DMS153 treated with DMSO at 0.1 percent for 48 hours (cell line): Measurements from ENCODE around the gene SF3B6.
A peak's percentile ranks its signal among the peaks of the same experiment; 100 is the strongest.
"Not testable (repeated sequence)": the region's sequence is repeated elsewhere in the genome, so short reads cannot be mapped to it uniquely, and the experiment has no call there.

ENCODE experiments used
- DNase-seq: peaks from one replicate; lab custom pipeline; 2025; ENCODE audit not compliant: unreplicated experiment; lab: John Stamatoyannopoulos, UW

Gene SF3B6, protein sequence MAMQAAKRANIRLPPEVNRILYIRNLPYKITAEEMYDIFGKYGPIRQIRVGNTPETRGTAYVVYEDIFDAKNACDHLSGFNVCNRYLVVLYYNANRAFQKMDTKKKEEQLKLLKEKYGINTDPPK

DNA sequence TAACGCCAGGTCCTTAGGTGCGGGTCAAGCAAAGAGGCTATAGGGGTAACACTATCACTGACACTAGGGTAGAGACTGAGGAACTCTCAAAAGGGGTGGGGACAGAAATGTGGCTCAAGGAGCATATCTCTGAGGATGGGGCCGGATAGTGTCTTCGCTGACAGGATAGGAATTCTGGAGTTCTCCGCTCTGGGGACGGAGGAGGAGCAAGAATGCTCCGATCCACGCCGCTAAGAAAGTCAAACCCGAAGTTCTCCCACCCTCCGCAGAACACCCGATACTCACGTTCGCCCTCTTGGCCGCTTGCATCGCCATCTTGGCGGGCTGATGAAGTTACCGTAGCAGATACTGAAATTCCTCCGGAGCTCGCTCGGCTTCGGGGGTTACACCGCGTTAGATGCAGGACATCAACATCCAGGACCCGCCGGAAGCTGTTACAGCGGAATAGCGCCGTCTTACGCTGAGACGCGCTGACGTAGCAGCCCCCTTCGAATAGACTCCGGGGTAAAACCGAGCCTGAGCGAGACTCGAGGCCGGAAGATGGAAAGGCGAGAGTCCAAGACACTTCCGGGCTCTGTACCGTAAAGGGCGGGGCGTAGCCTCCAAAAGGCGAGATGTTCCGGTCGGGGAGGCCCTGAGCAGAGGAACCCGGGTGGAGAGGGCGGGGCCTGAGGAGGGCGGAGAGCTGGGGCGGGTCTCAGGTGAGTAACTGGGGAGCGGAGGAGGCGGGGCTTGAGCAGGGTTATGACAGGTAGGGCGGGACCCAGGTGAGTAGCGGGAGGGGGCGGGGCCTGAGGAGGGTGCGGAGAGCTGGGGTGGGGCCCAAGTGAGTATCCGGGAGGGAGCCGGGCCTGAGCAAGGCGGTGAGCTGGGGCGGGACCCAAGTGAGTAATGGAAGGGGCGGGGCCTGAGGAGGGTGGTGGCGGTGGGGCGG is at the start of gene SF3B6:
Gene SF3B6 (minus strand): TSS at position 412 of the 934 bp plus-strand sequence. CDS start 97 bp downstream, at position 315.
- DNase-seq = peak; percentile 98

DNA sequence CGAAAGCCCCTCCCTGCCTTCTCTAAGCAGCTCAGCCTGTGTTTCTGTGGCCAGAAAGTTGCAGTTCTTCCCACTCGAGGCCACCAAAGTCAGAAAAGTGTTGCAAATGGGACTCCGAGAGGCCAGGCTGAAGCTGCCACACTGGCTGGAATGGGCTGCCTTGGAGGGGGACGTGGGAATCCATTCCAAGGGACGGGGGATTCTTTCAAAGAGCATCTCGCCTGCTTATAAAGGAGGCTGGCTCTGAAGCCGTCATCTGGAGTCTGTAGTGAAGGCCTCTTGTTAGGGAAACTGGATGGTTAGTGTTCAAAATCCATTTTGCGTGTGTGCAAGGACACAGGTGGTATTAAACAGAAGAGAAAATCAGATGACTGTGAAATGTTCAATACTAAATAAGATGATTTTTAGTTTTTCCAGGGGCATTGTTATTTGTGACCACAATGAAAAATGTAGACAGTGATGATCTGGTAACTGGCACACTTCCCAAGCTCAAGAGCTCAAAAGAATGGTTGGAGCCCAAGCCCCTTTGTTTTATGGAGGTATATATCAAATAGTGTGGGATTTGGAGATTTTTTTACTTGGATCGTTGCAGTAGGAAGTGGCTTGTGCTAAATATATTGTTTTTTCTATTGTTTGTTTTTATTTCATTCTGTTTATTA is 47.9 kb upstream of the SF3B6 start:
- DNase-seq = peak; percentile 35

DNA sequence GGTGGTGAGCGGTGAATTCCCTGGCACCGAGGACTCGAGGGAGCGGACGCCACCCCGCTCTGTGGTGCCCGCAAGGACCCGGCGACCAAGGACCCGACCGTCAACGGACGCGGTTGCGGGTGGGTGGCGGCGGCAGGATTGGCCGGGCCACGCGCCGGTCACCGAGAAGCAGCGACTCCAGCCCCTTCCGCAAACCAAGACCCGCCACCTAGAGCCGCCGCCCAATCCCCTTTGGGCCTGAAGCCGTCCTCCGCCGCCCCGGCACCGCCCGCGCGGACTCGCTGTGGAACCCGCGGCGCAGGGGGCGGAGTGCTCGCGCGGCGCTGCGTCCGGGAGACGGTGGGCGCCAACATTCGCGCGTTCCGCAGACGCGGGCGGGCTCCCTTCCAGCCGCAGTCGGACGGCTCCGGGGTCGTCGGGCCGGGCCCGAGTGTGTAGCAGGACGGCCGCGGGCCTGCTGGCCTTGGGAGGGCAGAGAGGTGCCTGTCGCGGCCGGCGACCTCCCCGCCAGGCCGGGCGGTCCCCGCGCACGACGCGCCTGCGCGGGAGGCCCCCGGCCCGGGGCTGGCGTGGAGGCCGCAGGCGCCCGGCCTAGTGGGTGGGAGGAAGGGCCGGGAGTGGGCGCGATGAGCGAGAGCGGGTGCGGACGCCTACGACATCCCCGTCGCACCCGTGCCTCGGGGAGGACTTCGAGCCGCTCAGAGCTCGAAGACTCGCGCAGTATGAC is 47.2 kb upstream of the SF3B6 start, which contains the start of the genes FAM228B and PFN4:
Gene FAM228B (plus strand): TSS at position 275 of the 727 bp plus-strand sequence. CDS start 893 bp downstream, outside the sequence.
Gene PFN4 (minus strand): TSS at position 140 of the 727 bp plus-strand sequence. CDS start 799 bp downstream, outside the sequence.
- peak; percentile 56 for DNase-seq

DNA sequence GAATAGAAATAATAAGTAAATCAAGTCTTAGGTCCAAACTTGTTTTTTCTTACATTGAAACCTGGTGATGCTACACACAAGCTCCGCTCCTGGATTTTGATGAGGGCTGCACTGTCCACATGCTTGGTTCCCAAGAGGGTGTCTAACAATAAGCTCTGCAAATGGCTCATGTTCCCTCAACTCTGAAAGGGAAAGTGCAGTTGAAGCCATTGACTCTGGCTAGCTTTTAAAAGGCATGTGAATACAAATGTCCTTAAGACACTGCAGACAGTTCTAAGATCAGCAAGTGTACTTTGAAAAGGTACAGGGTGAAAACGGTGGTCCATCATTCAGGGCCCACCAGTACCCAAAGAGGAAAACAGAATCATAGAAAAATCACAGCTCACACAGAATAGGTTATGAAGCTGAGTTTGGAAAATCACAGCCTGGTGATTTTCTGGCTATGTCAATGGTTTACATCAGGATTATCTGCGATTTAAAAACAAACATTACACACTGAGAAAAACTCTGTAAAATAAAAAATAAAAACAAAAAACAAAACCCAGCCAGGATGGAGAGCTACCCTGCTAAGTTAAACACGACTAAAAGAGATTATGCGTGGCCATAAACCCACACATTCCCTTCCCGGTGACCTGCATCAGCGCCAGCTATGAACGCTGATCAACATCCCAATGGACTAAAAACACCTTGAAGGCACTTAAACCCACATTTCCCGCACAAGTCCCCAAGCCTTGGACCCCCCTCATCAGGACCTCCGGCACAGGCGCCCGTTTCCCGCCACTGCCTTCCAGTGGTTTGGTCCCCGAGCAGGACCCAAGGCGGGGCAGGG is 46.5 kb upstream of the SF3B6 start:
- DNase-seq = no peak

DNA sequence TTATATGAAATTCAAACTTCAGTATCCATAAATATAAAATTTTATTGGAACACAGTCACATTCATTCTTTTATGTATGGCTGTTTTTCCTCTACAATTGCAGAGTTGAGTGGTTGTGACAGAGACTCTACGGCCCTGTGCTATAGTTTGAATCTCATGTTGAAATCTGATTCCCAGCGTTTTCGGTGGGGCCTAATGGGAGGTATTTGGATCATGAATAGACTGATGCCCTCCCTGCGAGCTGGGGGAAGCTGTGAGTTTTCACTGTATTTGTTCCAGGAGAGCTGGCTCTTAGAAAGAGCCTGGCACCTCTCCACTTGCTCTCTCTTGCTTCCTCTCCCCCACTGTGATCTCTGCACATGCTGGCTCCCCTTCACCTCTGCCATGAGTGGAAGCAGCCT is 45.3 kb upstream of the SF3B6 start:
- DNase-seq = no peak

DNA sequence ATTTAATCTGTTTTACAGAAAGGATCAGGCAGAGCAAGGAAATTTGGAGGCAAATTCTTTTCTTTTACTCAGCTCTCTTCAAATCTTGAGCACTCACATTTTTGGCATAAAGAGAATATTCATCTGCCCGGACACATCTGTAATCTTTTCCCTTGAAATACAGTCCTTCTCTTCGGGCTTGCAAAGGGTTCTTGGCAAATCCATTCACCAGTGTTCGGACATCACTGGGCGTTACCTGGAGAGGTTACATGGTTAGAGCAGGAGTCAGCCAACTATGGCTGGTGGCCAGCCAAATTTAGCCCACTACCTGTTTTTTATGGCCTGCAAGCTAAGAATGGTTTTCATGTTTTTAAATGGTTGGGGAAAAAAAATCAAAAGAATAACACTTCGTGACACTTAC is 44.9 kb upstream of the SF3B6 start:
- no peak for DNase-seq

DNA sequence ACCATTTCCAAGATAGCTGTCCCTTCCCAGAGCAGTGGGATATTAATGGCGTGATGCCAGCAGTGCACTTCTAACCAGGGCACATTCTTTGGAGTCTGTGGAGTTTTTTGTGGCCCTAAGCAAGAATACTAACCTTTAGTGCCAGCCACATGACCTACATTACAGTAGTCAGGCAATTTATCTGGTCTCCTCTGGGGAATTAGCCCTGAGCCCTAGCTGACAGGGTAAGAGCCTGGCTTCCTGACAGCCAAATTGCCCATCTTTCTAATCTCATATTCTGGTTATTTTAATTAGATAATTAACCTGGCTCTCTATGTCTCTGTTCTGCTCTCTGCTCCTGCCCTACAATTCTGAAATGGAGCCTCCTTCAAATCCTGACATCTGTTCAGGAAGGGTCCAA is 41.8 kb upstream of the SF3B6 start:
- no peak for DNase-seq

DNA sequence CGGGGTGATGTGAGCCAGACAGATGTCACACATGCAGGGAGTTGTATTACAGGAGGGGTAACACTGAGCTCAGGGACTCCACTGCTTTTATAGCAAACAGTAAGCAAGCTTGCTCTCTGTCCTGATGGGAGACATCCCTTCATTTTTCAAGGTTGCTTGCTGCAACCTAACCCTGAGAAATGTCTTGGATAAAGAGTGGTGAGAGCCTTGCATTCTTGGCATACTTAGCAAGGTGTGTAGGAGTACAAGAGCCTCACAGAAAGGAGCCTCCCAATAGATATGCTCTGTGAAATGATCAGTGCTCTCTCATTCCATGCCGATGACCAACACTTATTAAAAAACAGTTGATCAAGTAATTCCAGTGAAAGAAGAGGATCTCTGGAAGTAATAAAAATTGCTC is 38.9 kb upstream of the SF3B6 start:
- DNase-seq = no peak

DNA sequence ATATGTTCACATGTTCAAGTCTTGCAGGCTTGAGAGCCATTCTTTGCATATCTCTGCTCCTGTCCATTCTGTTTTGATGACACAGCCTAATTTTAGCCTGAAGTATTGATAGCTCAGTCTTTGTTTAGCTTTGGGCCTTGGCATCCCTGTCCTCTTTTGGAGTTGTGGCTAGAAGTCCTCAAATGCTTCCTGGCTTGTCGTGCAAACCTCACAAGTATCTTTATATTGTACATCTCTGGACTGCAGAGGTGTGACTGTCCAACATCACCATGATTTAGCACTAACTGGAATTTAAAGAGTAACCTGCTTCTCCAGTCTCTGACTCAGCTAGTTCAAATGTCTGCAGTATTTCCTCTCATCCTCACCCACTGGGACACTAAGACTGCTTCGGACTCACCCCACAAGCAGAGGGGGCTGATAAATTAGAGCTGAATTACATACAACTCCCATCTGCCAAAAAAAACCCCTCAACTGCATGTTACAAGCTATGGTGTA is 35.3 kb upstream of the SF3B6 start:
- DNase-seq = no peak

DNA sequence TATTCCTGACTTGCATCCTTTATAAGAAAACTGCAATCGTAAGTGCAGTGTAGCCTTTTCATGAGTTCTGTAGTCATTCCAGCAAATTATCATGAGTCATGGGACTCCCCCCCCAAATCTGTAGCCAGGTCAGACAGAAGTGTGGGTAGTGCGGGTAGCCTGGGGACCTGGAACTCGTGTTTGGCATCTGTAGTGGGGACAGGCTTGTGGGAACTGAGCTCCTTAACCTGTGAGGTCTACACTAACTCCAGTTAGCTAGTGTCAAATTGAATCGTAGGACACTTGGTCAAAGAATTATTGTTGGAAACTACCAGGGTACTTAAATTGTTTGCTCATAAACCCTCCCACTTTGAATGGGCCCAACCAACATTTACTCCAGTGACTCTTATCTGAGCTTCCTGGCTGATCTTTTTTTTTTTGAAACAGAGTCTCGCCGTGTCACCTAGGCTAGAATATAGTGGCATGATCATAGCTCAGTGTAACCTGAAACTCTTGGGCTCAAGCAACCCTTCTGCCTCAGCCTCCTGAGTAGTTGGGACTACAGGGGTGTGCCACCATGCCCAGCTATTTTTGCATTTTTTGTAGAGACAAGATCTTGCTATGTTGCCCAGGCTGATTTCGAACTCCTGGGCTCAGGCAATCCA is 34.7 kb upstream of the SF3B6 start:
- no peak for DNase-seq

DNA sequence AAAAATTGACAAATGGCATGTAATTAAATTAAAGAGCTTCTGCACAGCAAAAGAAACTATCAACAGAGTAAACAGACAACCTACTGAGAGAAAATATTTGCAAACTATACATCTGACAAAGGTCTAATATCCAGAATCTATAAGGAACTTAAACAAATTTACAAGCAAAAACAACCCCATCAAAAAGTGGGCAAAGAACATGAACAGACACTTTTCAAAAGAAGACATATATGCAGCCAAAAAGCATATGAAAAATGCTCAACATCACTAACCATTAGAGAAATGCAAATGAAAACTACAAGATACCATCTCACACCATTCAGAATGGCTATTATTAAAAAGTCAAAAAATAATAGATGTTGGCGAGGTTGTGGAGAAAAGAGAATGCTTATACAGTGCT is 33.3 kb upstream of the SF3B6 start:
- DNase-seq = not testable (repeated sequence)

DNA sequence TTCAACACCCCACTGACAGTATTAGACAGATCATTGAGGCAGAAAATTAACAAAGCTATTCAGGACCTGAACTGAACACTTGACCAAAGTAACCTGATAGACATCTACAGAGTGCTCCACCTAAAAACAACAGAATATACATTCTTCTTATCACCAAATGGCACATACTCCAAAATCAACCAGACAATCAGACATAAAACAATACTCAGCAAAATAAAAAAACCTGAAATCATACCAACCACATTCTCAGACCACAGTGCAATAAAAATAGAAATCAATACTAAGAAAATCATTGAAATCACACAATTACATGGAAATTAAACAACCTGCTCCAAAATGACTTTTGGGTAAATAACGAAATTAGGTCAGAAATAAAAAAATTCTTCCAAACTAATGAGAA is 31.2 kb upstream of the SF3B6 start:
- no peak for DNase-seq

DNA sequence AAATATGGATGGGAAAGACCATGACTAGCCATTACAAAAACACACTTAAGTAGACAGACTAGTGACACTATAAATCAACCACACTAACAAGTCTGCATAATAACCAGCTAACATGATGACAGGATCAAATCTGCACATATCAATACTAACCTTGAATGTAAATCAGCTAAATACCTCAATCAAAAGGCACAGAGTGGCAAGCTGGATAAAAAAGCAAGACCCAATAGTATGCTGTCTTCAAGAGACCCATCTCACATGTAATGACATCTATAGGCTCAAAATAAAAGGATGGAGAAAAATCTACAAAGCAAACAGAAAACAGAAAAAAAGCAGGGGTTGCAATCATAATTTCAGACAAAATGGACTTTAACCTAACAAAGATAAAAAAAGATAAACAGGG is 30.7 kb upstream of the SF3B6 start:
- DNase-seq = no peak

DNA sequence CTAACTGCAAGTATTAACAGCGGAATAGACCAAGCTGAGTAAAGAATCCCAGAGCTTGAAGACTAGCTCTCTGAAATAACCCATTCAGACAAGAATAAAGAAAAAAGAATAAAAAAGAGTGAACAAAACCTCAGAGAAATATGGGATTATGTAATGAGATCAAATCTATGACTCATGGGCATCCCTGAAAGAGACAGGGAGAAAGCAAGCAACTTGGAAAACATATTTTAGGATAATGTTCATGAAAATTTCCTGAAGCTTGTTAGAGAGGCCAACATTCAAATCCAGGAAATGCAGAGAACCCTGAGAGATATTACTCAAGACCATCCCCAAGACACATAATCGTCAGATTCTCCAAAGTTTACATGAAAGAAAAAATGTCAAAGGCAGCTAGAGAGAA is 29.7 kb upstream of the SF3B6 start:
- DNase-seq = no peak

DNA sequence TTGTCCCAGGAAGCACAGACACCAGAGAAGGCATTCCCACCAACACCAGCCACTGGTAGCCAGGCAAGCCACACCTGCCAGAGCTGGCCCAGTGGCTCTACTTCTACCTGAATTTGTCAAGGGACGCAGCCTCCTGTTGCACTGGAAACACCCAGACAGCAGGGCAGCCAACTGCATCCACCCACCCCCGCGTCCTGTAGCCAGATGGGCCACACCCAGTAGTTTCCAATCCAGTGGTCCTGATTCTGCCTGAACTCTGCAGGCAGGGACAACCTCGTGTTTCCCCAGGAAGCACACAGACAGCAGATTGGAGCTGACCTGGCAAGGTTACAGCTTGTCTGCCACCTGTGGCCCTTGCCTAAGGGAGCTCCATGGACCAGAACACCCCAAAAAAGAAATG is 28.8 kb upstream of the SF3B6 start:
- no peak for DNase-seq

DNA sequence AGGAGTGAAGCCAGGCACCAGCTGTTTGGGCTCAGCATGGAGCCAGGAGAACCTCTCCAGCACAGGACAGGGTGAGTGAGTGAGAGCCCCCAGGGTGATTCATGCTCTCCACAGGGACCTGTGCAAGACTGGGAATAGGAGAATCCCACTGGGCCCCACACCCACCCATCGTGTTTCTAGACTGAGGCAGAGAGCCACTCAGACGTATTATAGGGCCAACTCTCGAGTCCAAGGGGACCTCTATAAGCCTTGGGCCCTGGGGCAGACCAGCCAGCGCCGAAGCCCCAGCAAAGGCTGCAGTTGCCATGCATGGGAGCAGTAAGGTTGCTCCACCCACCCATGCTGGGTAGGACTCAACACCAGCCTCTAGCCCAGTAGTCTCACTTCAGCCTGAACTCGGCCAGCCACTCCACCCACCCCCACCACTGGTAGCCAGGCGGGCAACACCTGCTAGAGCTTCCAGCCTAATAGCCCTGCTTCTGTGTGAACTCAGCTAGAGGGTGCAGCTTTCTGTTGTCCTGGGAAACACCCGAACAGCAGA is 28.1 kb upstream of the SF3B6 start:
- no peak for DNase-seq

DNA sequence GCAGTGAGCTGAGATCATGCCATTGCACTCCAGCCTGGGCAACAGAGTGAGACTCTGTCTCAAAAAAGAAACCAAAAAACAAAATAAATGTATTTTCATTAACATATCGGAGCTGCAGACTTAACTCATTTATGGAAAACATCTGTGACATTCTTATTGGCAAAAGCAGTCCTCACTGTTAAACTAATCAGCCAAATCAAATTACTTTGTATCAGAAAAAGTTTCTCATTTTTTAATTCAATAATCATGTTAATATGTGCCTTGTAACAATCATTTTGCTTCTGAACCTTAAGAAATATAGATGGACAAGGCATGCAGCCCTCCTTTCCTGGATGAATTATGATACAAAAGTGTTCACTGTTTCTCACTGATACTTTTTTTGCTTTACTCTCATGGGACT is 26.6 kb upstream of the SF3B6 start:
- DNase-seq = no peak

DNA sequence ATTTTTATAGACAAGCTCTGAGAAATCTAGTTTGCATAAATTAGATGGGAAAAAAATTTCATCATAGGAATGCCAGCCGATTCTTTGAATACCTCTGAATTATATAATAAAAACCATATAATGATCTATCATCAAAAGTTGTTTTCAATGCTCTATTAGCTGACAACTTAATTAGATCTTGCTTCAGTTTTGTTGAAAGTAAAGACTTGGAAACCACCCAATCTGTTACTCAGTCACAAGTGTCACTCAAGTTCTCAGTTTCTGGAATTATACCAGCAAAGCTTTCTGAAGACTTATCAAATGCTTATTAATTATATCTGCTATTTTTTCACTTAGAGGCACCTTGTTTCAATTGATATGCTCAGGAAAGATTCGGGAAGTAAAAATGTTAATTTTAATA is 25.9 kb upstream of the SF3B6 start:
- DNase-seq = no peak

DNA sequence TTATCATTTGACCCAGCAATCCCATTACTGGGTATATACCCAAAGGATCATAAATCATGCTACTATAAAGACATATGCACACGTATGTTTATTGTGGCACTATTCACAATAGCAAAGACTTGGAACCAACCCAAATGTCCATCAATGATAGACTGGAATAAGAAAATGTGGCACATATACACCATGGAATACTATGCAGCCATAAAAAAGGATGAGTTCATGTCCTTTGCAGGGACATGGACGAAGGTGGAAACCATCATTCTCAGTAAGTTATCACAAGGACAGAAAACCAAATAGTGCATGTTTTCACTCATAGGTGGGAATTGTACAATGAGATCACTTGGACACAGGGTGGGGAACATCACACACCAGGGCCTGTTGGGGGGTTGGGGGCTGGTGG is 24.6 kb upstream of the SF3B6 start:
- not testable (repeated sequence) for DNase-seq
